ENCODE results near the gene RADIL. TPM values are rescaled to one million over a fixed set of nuclear protein-coding genes. Genes with fewer than 3 reads are reported as not detected.

The RADIL gene
- total RNA-seq, 1 experiment from 2014 or later: 5.0 TPM

- H3K4me3 ChIP-seq (ENCODE audit: low read depth, low read length, poor library complexity, severe bottlenecking): no peak overlapping the region
- no peak for TF ChIP-seq CTCF (conservative IDR thresholded peaks at IDR 0.05; ENCODE audit: low read depth, low read length)
- no peak for TF ChIP-seq EZH2 (IDR thresholded peaks at IDR 0.05; ENCODE audit: borderline replicate concordance, low read depth, low read length, poor library complexity, severe bottlenecking)
- no peaks in the 10 kb centered on the region for H3K27me3 ChIP-seq (replicated peaks; ENCODE audit: insufficient read depth, low read depth, low read length, poor library complexity)
- H3K36me3 ChIP-seq (ENCODE audit: insufficient read depth, low read length, poor library complexity, severe bottlenecking): no peaks in the 10 kb centered on the region
- intact Hi-C loops (cut with micrococcal nuclease; ENCODE audit: unreplicated experiment): no loop called here
- no peak overlapping the region for H3K27ac ChIP-seq (ENCODE audit: low read depth, low read length, poor library complexity, severe bottlenecking)
- ChIA-PET CTCF (no interaction called here), POLR2A (ENCODE audit: low non-redundant PET) (no interaction called here)
- DNase-seq (ENCODE audit: low spot score): no peak
- H3K4me1 ChIP-seq (ENCODE audit: insufficient read depth, low read length, poor library complexity, severe bottlenecking): no peaks in the 10 kb centered on the region
- no peaks in the 10 kb centered on the region for H3K9me3 ChIP-seq (ENCODE audit: low read depth, low read length, poor library complexity, severe bottlenecking)
- BruUV-seq (replicated peaks): no TSS peak
Measured at GRCh38 chr7:4885317-4885807, 1.8 kb upstream of the RADIL start.

GRCh38 chr7:4884164-4884563, 648 bp upstream of the RADIL start:
- BruUV-seq (replicated peaks): no TSS peak
- H3K9me3 ChIP-seq (ENCODE audit: low read depth, low read length, poor library complexity, severe bottlenecking): no peaks in the 10 kb centered on the region
- DNase-seq (ENCODE audit: low spot score): no peak
- POLR2A ChIA-PET (ENCODE audit: low non-redundant PET): no interaction called here
- no peak for TF ChIP-seq EZH2 (IDR thresholded peaks at IDR 0.05; ENCODE audit: borderline replicate concordance, low read depth, low read length, poor library complexity, severe bottlenecking)
- no peak for TF ChIP-seq CTCF (conservative IDR thresholded peaks at IDR 0.05; ENCODE audit: low read depth, low read length)
- H3K27ac ChIP-seq (ENCODE audit: low read depth, low read length, poor library complexity, severe bottlenecking): no peak overlapping the region
- H3K4me1 ChIP-seq (ENCODE audit: insufficient read depth, low read length, poor library complexity, severe bottlenecking): no peaks in the 10 kb centered on the region
- CTCF ChIA-PET: interaction anchor here (1.2 to 1.8 kb wide), 7 partner anchors 10 to 149 kb away, joined by 3 to 9 read pairs (median 5); no protein-coding TSS in a partner anchor
- H3K4me3 ChIP-seq (ENCODE audit: low read depth, low read length, poor library complexity, severe bottlenecking): no peak overlapping the region
- H3K36me3 ChIP-seq (ENCODE audit: insufficient read depth, low read length, poor library complexity, severe bottlenecking): no peaks in the 10 kb centered on the region
- intact Hi-C loops (cut with micrococcal nuclease; ENCODE audit: unreplicated experiment): no loop called here
- H3K27me3 ChIP-seq (replicated peaks; ENCODE audit: insufficient read depth, low read depth, low read length, poor library complexity): no peaks in the 10 kb centered on the region

DNA sequence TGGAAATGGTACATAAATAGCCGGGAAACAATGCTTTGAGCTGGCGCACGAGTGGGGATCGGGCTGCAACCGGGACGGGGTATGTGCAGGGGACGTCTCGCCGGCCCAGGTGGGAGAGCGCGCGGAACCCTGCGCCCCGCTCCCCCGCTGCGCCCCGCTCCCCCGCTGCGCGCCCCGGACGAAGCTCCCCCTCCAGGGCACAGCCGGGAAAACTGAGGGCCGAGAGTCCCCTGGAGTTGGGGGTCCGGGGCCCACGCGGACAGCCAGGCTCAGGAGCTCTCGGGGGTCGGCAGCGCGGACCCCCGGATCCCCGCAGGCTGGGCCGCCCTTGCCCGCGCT, 514 bp downstream of the RADIL start:
- Histone ChIP-seq H3K4me3 (ENCODE audit: low read depth, low read length, poor library complexity, severe bottlenecking) (peak overlapping the region; percentile 72), H3K27me3 (replicated peaks; ENCODE audit: insufficient read depth, low read depth, low read length, poor library complexity) (no peaks in the 10 kb centered on the region), H3K36me3 (ENCODE audit: insufficient read depth, low read length, poor library complexity, severe bottlenecking) (no peaks in the 10 kb centered on the region), H3K9me3 (ENCODE audit: low read depth, low read length, poor library complexity, severe bottlenecking) (no peaks in the 10 kb centered on the region), H3K4me1 (ENCODE audit: insufficient read depth, low read length, poor library complexity, severe bottlenecking) (no peaks in the 10 kb centered on the region), H3K27ac (ENCODE audit: low read depth, low read length, poor library complexity, severe bottlenecking) (peak overlapping the region; percentile 65)
- TF ChIP-seq EZH2 (IDR thresholded peaks at IDR 0.05; ENCODE audit: borderline replicate concordance, low read depth, low read length, poor library complexity, severe bottlenecking) (no peak), CTCF (conservative IDR thresholded peaks at IDR 0.05; ENCODE audit: low read depth, low read length) (no peak)
- CTCF ChIA-PET: interaction anchor here (0.6 to 1.8 kb wide), 9 partner anchors 12 to 1886 kb away, joined by 3 to 9 read pairs (median 5); no protein-coding TSS in a partner anchor
- no TSS peak for BruUV-seq (replicated peaks)
- DNase-seq (ENCODE audit: low spot score): no peak
- POLR2A ChIA-PET (ENCODE audit: low non-redundant PET): no interaction called here
- intact Hi-C loops (cut with micrococcal nuclease; ENCODE audit: unreplicated experiment): no loop called here
